Forelimb muscle (tissue), 1 donor: ENCODE measurements around the gene SYNJ1. TPM values are rescaled to one million over a fixed set of nuclear protein-coding genes. Genes with fewer than 3 reads are reported as not detected.
"Not testable (repeated sequence)": the region's sequence is repeated elsewhere in the genome, so short reads cannot be mapped to it uniquely, and the experiment has no call there.

Experiments used
- DNase-seq: peaks from one replicate; pipeline ENCODE4 v3.0.0-alpha.2; 2013; ENCODE audit warnings: low read depth
- polyA plus RNA-seq: library from polyadenylated mRNA; unstranded; fragments of 120-200 nt; gene quantifications from one replicate; pipeline ENCODE4 v1.2.1, GENCODE V29; 2013; ENCODE audit not compliant: insufficient read length

SYNJ1 gene
- polyA plus RNA-seq, 1 donor, result 4.8 TPM

DNA sequence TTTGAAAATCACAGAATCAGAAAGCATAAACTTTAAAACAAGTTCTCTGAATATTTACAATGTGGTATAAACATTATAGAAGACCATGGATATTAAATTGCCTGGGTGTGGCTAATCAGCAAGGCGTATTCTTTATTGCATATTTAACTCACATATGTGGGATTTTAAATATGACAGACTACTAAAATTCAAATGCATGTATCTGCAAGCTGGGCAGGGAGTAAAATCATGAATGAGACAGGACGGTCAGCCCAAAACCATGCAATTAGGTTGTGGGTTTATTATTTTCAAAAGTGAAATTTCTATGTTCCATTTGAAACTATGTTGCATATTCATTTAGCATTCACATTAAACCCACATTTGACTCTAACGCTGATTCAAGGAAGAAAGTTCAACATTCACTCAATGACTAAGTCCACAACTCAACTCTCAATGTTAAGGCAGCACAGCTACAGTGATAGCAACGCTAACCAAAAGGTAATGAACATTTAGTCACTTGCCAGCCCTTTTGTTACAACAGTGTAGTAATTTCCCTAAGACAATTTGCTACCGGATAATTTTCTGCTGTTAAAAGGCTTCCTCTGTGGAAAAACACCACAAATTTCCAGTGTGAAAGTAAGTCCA is 6.3 kb upstream of the SYNJ1 start:
- no peak for DNase-seq

DNA sequence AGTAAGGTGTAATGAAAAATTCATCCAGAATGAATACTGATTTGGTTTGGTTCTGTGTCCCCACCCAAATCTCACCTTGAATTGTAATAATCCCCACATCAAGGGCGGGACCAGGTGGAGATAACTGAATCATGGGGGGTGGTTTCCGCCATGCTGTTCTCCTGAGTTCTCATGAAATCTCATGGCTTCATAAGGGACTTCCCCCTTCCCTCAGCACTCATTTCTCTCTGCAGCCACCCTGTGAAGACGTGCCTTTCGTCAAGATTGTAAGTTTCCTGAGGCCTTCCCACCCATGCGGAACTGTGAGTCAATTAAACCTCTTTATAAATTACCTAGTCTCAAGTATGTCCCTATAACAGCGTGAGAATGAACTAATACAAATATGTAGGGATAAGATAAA is 5.5 kb upstream of the SYNJ1 start:
- DNase-seq, result no peak

DNA sequence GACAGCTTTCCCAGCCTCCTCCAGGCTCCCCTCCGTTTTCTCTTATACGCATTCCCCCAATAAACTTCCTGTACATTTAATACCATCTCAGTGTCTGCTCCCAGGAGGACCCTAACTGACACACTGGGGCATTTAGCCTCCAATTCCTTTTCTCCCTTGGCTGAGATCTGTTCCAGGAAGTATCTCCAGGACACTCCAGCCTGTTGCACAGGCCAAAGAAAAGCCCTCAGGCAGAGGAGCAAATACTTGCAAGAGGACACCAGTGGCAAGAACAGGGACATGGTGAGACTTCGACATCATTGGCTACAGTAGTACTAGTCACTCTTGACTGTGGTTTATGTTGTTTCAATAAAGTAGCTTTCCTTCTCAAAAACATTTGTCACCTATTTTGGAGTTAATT is 4.7 kb upstream of the SYNJ1 start:
- no peak for DNase-seq

DNA sequence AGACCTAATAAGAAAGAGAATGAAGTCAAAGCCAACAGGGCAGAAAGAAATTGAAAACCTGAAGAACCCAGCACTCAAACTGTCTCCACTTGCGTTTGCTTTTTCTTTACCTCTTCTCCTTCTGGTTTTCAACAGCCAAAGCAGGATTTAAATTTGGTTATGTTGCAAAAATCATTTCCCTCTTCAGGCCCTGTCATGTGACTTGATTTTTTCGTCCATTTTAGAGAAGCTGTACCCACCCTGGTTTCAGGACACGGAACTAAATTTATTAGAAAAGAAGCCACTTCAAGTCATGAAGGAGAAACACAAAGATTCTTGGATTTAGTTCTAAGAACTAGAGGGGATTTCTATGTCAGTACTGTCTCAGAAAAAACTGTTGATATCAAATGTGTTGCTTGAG is 1.0 kb upstream of the SYNJ1 start:
- no peak for DNase-seq

DNA sequence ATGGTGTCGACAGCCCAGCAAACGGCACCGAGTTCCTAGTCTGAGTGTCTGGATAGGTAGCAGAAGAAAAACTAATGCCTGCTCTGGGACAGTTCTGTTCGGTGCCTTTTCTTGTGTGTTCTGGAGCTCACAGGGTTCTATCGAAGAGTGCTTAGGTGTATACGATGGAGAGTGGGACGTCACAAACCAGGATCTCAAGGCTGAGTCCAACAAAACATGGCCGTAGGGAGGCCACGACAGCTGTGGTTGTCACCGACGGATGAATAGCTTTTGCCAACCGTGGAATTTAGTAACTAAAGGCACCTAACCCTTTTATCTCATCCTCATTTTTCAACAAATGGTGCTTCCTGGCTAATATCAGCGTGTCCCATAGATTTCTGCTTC is 635 bp upstream of the SYNJ1 start:
- DNase-seq, result no peak

DNA sequence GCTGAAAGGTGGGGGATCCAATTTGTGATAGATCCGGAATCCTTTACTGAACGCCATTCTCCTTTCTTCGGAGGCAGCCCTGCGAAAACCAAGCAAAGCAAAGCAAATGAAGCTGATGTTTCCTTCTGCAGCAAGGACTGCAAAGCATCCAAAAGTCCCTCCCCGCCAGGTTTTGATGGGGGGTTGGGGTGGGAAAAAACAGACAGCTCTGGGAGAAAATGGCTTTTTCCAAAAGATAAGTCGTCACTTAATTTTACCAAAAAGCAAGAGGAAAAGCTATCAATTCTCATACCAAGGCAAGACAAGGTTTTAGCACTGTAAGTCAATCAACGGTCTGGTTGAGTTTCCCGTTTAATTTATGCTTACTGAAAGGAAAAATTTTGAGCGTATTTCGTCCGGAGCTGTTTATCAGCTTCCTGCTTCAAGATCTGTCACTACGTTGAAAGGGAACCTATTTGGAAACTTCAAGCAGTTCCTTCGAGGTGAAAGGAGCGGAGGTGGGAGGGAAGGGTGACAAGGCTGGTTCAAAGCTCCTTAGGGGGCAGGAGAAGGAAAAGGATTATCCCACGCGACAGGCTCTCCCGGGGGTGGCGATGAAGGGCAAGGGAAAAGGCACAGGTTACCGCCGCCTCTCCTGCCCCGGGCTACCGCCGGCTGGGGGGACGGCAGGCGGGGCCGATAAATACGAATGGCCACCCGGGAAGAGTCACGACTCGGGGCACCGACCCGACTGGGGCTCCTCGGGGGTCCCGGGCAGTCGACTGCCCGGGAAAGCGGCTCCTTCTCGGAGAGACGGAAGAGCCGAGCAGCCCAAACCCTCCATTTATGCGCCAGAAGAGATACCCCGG is 750 bp downstream of the SYNJ1 start:
- no peak for DNase-seq

DNA sequence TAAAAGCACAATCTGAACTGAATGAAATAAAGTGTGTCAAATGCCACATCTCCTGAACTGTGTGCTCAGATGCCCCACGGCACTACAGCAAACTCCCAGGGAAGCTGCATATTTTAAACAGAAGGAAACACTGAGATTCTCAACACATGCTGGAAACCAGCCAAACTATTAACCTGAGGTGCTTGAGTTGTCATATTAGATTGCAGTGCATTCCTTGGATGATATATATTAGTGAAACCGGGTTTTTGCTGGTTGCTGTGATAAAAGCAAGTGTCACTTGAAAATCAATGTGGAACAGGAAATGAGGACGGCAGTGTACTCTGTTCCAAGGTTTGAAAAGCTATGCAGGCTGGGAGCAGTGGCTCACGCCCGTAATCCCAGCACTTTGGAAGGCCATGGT is 8.7 kb downstream of the SYNJ1 start:
- no peak for DNase-seq

DNA sequence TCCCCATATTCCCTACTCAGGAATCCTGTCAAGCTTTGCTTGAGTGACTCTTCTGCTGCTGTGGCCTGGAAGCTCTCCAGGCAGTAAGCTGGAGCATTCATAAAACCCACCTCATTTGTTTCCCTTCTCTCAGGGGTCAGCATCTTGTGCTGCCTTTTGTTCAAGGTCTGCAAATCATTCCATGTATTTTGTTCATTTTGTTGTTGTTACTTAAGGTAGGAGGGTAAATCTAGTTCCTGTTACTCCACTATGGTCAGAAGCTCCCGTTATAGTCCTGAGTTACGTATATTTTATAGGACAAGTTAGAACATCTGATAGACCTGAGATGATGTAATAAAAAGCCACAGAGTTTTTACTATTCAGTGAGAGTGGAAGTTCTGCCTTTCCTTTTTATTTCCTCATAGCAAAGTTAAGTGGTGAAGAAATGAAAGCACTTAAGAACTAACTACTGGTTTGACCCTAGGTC is 9.9 kb downstream of the SYNJ1 start:
- DNase-seq, result no peak

DNA sequence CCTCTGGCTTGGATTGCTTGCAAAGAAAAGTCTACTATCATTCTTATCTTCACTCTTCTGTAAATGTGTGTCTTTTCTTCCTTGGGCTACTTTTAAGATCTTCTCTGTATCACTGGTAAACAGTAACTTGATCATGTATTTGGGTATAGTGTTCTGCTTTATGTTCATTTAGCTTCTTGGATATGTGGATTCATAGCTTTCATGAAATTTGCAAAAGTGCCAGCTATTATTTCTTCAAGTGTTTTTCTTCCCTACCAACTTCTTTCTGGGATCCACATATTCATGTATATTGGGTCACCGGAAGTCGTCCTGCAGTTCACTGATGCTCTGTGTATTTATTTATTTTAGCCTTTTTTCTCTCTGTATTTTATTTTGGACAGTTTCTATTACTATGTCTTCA is 11.3 kb downstream of the SYNJ1 start:
- DNase-seq, result no peak

- no peak for DNase-seq
Measured at GRCh38 chr21:32713726-32714125, 14.1 kb downstream of the SYNJ1 start.

- no peak for DNase-seq
Measured at GRCh38 chr21:32712641-32713040, 15.2 kb downstream of the SYNJ1 start.

DNA sequence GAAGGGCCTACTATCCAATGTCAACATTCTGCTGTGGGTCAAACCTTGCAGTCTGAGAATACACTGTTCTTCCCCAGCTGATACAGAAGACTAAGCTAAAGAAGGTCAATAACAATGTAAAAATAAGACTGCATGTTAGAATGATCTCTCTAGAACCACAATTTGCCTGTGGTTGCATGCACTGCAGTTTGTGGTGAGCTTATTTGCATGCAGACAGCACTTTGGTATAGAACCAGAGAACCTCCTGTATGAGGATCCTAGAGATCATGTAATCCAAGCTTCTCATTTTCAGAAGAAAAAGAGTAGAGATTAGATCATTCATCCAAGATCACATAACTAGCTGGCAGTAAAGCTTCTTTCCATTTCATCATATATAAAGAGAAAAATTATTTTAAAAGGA is 15.8 kb downstream of the SYNJ1 start:
- DNase-seq, result no peak

DNA sequence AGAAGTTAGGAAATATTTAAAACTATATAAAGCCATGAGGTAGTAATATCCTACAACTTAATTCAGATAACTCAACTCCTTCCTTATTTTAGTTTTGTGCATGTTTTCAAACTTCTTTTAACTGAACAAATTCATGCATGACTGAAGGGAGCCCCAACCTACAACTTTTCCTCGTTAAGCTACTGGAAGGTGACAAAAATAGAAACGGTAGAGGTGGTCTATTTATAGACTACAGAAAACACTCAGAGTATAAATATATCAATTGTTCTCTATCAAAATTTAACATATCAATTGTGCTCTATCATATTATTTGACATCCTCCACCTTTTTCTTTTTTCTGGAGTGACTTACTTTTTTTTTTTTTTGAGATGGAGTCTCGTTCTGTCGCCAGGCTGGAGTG is 16.8 kb downstream of the SYNJ1 start:
- DNase-seq, result no peak

- DNase-seq, result no peak
Measured at GRCh38 chr21:32710069-32710784, 17.6 kb downstream of the SYNJ1 start.

GRCh38 chr21:32708069-32708468 is 19.7 kb downstream of the SYNJ1 start:
- no peak for DNase-seq

DNA sequence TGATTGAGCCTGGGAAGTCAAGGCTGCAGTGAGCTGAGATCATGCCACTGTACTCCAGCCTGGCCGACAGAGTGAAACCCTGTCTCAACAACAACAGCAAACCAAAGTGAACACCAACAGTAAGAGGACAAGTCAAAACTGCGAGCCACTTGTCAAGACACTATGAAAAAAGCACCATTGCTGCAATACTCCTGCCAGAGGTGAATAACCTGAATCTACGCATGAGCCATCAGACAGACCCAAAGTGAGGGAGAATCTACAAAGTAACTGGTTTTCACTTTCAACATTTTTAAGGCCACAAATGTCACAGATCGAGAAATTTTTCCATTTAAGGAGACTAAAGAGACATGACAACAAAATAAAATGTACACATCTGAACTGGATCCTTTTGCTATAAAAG is 21.9 kb downstream of the SYNJ1 start:
- DNase-seq, result no peak

- DNase-seq, result no peak
Measured at GRCh38 chr21:32705139-32705538, 22.7 kb downstream of the SYNJ1 start.

DNA sequence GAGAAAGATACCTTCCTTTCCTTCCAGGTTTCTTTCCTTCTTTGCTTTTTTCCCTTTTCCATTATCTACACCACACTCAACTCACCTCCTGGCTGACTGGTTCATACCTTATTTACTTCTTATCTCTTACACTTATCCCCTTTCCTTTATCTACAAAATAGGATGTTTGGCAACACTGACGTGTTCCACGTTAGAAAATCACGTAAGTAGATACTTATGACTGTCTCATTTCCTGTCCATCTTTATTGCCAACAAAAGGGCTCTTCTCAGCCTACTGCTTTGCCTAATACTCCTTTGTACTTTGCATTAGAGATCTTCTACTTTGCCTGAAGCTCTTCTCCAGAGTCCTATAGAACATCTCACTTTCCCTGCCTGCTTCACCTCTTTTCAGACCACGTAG is 25.1 kb downstream of the SYNJ1 start:
- DNase-seq, result no peak

DNA sequence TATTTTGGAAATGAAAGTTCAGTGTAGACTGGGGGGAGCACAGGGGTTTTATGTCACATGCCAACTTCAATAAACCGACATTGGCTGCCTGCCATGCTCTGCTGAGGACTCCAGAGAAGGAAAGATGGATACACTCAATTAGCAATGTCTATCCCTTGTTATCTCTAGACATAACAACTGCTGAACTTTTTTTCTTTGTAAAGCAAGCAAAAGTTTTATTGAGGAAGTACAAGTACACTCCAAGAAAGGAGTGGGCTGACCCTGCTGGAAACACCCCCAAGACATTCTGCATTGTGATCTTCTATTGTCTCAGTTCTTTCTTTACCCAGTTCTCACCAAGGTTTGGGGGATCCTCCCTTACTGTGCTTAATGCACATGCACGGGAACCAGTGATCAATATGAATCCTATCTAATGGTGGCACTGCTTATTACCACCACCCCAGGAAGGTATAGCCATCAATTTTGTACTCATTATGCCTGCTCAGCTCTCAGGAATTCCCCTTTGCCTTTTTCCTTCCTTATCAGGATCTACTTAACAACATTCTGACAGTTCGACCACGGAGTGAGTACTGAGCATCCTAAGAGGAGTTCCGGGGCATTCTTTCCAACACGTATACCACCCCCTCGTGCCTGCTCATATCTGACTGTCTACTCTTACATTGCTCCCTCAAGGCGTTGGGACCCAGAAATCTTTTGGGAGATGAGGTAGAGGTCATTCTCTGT is 28.7 kb downstream of the SYNJ1 start:
- DNase-seq, result no peak

DNA sequence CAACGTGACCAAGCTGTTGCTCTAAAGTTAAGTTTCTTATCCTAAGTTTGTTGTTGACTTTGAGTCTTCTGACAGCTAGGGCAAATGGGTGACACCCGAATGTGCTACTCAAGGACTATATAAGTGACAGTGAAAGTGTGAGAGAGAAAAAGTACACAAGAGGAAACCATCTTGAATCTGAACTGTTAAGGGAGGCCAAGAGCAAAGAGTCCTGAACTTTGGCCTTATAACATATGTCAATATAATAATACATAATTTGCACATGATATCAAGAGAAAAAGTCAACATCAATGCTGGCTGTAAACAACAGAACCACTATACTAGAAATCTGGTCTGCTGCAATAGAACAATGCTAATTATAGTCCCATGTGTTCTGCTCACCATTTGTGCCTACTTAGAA is 29.5 kb downstream of the SYNJ1 start:
- DNase-seq, result no peak

- DNase-seq, result not testable (repeated sequence)
Measured at GRCh38 chr21:32695482-32695881, 32.3 kb downstream of the SYNJ1 start.

DNA sequence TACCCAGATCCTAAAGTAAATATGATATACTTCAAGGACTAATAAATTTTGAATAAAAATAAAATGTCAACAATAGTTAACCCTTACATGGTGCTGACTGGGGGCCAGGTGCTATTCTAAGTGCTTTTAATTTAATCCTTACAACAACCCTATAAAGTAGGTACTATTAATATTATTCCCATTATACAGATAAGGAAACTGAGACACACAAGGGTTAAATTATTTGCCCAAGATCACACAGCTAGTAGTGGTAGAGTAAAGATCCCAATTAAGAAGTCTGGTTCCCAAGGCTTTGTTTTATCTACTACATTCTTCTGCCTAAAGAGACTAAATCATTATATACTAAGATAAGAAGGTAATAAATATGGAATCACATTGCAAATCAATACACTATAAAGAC is 34.2 kb downstream of the SYNJ1 start:
- DNase-seq, result no peak
